ENCODE measurements around the gene PRRG3.

GRCh38 chrX:151687635-151688034 is 7.6 kb upstream of the PRRG3 start:
- TF ChIP-seq CTCF (conservative IDR thresholded peaks at IDR 0.05) (no peak), ZFX (IDR thresholded peaks at IDR 0.05) (no peak)

Measured in C4-2B (cell line).